HG03135 (cell line): Measurements from ENCODE around the gene MGA.

Experiments used
- ATAC-seq: cut with Tn5 transposase; IDR thresholded peaks from one replicate; pipeline ENCODE4 v1.9.1; 2021; ENCODE audit warnings: mild to moderate bottlenecking, moderate library complexity; ENCODE audit not compliant: unreplicated experiment

The MGA gene

GRCh38 chr15:41656188-41656587 lies 4.0 kb upstream of the MGA start:
- ATAC-seq, result no peak

GRCh38 chr15:41658689-41659088 lies 1.5 kb upstream of the MGA start:
- no peak for ATAC-seq

- ATAC-seq, result no peak
Measured at GRCh38 chr15:41659190-41659589, 1.0 kb upstream of the MGA start.

GRCh38 chr15:41659855-41660234 lies 360 bp upstream of the MGA start:
- peak; percentile 7 for ATAC-seq

- no peak for ATAC-seq
Measured at GRCh38 chr15:41661078-41661517, 893 bp downstream of the MGA start.

- peak; percentile 44 for ATAC-seq
Measured at GRCh38 chr15:41661518-41662225, 1.5 kb downstream of the MGA start.

GRCh38 chr15:41666353-41666920 lies 6.2 kb downstream of the MGA start:
- ATAC-seq, result no peak

GRCh38 chr15:41669701-41670100 lies 9.5 kb downstream of the MGA start:
- no peak for ATAC-seq

- no peak for ATAC-seq
Measured at GRCh38 chr15:41671656-41672648, 11.7 kb downstream of the MGA start.

- no peak for ATAC-seq
Measured at GRCh38 chr15:41675337-41675736, 15.1 kb downstream of the MGA start.

GRCh38 chr15:41678742-41679141 lies 18.5 kb downstream of the MGA start:
- ATAC-seq, result no peak

GRCh38 chr15:41683955-41684354 lies 23.8 kb downstream of the MGA start:
- no peak for ATAC-seq

- ATAC-seq, result no peak
Measured at GRCh38 chr15:41688671-41689070, 28.5 kb downstream of the MGA start.

- ATAC-seq, result no peak
Measured at GRCh38 chr15:41689083-41689482, 28.9 kb downstream of the MGA start.

GRCh38 chr15:41689834-41690233 lies 29.6 kb downstream of the MGA start:
- no peak for ATAC-seq

GRCh38 chr15:41690636-41691035 lies 30.4 kb downstream of the MGA start:
- no peak for ATAC-seq

- ATAC-seq, result no peak
Measured at GRCh38 chr15:41691471-41691870, 31.3 kb downstream of the MGA start.

- no peak for ATAC-seq
Measured at GRCh38 chr15:41692049-41692448, 31.8 kb downstream of the MGA start.

GRCh38 chr15:41693757-41694156 lies 33.6 kb downstream of the MGA start:
- ATAC-seq, result no peak

GRCh38 chr15:41695750-41696436 lies 35.7 kb downstream of the MGA start:
- ATAC-seq, result peak; percentile 88

- ATAC-seq, result no peak
Measured at GRCh38 chr15:41698779-41699178, 38.6 kb downstream of the MGA start.
